HK-2 (cell line): ENCODE measurements around the gene LEPROT.

Source experiments
- DNase-seq: peaks from one replicate; pipeline ENCODE4 v3.0.0-alpha.2; 2018; ENCODE audit not compliant: unreplicated experiment

The LEPROT gene

DNA sequence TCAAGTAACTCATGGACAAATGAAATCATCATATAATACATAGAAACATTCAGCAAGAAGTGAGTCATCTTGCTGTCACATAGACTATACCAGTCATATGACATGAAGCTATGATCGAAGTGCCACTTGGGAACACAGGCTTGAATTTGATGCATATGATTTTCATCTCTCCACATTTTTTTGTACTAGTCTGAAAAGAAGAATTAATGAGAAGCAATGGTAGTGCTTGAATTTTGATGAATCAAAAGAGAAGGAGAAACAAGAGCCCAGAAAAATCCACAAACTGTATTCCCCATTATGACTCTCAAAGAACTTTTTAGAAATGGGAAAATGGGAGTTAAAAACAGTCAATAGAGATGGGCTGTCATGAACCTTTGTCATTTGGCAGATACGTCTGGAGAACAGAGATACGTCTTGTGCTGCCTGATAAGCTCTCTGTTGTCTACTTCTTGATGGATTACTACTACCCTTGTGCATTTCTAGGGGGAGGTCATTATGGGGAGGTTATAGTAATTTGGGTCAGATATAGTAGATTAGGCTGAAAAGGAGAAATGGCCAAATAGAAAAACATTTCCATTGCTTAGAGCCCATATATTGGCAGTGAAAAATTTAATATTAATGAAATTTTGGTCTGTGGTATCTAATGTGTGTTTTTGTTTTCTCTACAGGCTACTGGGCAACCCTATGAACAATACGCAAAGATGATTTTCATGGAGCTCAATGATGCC is 8.0 kb upstream of the LEPROT start:
- no peak for DNase-seq

DNA sequence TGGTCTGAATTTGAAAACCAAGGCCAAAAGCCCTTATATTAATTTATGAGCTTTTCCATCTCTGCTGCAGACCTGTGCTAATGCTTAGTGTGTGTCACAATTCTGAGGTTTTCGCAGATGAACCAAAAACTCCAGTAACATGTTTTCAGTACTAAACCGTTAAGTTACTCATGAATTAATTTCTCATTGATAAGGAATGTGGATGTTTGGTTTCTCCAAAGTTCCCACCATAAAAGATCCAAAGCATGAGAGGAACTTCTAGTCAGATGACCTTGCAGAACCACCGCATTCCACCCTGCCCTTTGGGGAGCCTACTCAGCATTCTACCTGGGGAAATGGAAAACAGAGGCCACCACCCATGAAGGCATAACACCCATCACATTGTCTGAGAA is 7.5 kb upstream of the LEPROT start:
- peak; percentile 70 for DNase-seq

DNA sequence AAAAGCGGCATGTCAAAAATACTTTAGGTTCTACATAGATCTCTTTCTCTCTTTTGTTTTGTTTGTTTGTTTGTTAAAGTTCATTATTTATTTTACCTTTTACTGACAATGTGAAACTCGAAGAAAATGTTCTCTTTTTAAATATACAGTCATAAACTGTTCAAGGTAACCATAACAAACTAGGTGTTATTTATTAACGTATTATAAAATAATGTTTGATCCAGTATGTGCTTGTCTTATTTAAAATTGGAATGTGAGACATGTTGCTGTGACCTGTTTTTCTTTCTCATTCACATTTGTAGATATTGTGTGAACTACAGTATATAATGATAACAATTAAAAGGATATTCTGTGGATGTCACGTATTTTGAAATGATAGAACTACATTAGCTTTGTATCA is 5.9 kb upstream of the LEPROT start:
- no peak for DNase-seq

DNA sequence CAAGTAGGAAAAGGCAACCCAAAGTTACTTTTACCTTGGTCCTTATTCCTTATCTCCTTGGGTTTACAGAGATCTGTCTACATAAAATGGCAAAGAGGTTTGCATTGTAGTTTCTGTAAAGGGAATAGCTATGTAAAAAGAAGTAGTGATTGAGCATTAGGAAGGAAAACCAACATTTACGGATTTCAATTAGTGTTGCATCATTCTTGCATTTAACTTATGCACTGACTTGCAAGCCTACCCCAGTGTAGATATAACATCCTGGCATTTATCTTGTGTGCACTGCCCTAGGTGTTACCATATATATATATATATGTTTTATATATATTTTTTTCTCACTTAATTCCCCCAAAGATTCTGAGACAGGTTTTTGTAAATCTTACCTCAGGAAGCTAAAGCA is 3.7 kb upstream of the LEPROT start:
- DNase-seq = no peak

DNA sequence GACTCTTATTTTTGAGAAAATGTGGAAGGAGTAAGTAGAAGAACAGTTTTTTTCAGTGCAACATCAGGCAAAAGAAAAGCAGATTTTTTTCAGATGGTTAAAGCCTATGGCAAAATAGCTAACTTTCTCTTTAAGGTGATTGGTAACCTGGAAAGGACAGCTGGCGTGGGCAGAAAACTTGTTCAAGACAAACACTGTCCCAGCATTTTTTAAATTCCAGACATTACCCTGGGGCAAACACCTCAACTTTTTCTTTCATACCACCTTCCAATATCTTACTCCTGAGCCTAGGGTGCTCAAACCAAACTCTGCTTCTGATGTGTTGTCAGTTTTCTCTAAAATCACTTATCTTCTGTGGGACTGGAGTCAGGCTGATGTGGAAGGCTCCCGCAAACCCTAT is 2.7 kb upstream of the LEPROT start:
- DNase-seq = no peak

DNA sequence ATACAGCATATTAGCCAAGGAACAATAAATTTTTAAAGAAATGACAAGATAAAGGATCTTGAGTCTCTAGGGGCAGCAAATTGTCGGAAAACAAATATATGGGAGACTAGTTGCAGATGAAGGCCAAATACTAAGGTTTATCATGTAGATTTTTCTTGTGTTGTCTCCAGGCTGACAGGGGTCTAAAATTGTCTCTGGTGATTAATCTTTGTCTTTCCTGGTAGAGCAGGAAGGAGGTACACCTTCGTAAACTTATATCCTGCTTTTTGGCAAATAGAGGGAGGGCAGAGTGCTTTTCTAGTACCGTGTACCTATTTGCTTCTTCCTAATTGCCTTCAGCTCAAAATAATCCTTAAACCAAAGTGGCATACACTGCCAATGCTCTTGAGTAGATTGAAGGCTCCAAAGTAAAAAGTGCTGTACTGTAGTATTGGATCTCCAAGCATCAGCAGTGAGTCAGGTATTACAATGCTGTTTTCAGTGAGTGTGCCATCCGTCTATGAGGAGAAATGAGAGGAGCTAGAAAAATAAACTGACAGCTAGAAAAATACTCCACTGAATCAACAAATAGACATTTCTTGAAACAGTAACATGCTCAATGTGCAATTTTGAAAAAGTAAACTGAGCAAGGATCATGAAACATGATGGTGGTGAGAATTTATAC is 1.8 kb upstream of the LEPROT start:
- DNase-seq = no peak

DNA sequence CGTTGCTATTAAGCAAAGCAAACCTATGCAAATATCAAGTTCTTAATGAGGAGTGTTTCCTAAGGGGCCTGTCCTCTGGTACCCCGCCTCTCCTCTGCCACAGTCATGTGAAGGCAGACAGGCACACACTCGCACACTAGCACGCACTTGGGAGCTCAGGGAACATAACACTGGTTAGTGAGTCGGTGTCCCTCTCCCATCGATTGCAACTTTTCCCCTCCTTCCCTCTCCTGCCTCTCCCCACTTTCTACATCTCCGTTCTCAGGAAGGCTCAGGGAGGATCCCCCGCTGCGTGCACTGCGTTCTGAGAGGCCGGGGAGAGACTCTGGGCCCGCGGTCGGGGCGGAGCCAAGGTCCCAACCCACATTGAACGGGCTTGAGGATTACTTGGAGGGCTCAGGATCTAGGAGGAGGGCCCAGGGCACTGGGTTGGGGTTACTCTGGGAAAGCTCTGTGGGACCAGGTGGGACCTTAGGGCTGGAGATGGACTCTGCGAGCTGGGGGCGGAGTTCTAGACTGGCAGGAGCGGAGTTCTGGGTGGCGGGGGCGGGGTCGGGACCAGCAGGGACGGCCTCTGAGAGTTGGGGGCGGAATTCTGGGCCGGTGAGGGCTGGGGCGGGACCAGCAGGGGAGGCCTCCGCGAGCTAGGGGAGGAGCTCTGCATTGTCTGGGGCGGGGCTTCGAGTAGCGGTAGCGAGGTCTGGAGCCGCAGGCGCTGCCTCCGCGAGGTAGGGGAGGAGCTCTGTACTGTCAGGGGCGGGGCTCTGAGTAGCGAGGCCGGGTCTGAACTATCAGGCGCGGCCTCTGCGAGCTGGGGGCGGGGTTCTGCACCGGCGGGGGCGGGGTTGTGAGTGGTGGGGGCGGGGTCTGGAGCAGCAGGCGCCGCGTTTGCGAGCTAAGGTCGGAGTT is 533 bp upstream of the LEPROT start:
- peak; percentile 100 for DNase-seq

DNA sequence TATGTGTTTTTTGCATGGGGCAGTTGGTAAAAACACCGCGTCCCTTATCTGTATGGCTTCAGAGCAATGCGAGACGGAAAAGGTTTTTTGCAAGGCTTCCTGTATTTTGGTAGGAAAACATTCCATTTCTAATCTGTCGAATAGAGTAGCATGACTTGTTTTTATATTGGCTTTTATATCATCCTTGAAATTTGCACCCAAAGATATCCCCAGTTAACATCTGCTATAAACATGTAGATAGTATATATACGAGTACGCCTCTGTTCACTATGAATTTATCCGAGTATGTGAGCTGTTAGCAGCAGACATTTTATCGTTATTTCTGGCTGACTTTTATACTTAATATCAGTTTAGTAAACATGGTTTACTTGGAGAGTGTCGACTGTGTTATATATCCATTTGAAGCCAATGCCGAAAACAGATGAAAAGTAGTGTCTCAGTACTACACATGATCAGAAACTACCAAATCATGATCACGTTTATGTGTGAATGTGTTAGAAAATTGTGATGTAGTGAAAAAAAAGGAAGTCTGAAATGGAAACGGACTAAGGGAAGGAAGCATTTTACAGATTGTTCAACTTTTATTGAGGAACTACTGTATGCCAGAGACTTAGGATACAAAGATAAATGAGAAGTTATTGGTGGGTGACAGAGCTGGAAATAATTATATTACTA is 1.0 kb downstream of the LEPROT start:
- no peak for DNase-seq

DNA sequence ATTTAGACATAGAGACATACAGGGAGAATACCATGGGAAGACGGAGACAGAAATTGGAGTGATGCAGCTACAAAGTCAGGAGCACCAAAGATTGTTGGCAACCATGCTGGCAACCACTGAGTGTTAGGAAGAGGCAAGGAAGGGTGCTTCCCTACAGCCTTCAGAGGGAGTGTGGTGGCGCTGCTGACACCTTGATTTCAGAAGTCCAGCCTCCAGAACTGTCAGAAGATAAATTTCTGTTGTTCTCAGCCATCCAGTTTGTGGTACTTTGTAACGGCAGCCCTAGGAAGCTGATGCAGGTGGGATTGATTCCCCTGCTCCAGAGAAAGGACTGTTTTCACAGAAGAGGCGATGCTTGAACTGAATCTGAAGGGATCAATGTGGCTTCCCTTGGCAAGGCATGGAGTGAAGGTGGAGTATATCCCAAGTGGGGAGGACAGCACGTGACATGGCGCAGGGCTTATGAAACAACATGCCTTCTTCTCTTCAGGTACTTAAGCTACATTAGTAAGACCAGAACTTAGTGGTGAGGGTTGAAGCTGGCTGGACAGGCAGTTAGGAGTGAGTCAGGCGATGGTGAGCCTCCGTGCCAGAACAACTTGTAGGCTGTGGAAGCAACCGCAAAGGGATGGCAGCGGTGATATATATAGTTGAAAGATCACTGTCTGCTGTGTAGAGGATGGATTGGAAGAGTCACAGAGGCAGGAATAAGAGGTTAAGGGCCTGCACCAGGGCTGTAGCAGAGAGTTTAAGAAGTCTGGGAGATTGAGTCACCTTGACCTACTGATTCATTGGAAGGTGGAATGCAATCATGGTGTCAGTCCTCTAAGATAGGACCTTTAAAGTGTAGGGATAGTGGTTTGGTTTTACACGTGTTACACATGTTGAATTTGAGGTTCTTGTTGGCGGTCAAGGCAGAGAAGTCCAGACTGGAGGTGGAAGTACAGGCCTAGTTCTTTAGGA is 2.1 kb downstream of the LEPROT start:
- DNase-seq = peak; percentile 73

DNA sequence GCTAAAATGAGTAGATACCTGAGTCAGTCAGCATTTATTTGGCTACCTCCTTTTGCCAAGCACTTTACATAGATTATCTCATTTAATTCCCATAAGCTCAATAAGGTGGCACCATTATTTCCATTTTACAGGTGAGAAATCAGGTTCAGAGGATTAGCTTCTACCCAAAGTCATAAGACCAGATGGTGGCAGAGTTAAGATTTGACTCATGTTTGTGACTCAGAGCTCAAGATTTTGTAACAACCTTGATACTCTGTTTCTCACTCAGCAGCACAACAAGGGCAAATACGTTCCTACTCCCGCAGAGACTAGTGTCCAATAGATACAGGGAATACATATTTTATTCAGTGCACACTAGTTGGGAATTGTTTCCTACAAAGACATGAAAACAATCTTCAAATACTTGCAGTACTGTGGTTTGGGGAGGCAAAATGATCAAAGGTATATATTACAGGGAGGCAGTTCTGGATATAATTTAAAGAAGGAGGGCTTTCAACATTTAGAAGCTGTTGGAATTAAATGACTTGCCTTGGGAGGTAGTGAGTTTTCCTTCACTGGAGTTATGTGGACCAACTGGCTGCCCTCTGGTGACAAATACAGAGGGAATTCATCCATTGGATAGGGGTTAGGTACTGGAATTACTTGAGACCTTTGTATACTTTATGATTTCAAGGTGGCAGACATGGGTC is 3.6 kb downstream of the LEPROT start:
- DNase-seq = no peak

DNA sequence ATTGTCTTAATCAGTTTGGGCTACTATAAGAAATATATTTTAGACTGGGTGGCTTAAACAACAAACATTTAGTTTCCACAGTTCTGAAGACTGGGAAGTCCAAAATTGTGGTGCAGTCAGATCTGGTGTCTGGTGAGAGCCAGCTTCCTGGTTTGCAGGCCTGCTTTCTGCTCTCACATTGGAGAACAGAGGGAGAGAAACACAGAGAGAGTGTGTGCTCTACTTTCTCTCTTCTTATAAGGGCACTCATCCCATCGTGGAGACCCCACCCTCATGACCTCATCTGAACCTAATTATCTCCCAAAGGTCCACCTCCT is 4.1 kb downstream of the LEPROT start:
- DNase-seq = no peak

DNA sequence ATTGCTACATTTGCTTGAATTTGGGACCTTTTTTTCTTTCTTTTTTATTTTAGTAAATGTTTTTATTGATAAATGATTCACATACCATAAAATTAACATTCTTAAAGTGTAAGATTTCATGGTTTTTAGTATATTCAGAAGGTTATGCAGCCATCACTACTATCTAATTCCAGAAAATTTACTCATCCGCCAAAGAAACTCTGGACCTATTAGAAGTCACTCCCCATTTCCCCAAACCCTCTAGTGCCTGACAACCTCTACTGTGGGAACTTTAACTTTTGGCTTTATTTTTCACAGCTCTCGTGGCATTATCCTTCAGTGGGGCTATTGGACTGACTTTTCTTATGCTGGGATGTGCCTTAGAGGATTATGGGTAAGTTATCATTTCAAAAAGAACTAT is 4.5 kb downstream of the LEPROT start:
- DNase-seq = no peak

DNA sequence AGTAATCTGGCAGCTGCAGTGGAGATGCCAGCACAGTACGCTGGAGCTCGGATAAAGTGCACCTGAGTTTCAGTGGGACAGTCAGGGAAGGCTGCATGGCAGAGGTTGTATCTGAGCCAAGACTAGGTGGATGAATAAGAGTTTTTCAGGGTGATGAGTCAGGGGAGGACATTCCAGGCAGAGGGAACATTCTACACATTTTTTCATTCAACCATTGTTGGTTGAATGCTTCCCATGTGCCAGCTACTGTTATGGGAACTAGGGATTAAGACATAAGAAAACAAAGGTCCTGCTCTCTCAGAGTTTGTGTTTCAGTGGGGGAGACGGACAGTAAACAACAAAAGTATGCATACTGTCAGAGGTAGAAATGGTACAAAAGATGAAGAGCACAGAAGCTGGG is 5.2 kb downstream of the LEPROT start:
- peak; percentile 67 for DNase-seq

DNA sequence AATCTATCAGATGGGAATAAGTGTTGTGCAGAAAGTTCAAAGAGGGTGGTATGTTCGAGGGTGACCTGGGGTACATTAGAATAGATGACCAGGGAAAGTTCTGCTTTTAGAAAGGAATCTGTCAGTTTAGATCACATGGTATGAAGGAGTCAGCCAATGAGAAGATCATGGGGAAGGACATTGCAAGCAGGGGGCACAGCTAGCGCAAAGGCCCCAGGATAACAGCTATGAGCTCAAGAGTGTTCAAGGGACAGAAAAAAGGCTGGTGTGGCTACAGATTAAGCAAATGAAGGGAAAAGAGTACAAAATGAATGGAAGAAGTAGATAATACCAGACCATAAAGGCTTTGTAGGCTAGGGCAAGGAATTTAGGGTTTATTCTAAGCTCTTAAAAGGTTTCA is 8.6 kb downstream of the LEPROT start:
- DNase-seq = no peak

DNA sequence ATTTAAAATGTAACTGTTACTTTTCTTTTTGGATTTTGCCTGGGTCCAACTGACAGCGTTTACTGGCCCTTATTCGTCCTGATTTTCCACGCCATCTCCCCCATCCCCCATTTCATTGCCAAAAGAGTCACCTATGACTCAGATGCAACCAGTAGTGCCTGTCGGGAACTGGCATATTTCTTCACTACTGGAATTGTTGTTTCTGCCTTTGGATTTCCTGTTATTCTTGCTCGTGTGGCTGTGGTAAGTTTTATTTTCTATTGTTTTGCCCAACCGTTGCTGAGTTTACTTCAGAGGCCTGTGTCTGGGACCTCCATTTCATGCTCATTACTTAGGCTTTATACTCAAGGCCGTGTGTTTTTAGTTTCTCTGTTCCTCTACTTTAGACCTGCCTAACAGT is 9.3 kb downstream of the LEPROT start:
- peak; percentile 51 for DNase-seq

DNA sequence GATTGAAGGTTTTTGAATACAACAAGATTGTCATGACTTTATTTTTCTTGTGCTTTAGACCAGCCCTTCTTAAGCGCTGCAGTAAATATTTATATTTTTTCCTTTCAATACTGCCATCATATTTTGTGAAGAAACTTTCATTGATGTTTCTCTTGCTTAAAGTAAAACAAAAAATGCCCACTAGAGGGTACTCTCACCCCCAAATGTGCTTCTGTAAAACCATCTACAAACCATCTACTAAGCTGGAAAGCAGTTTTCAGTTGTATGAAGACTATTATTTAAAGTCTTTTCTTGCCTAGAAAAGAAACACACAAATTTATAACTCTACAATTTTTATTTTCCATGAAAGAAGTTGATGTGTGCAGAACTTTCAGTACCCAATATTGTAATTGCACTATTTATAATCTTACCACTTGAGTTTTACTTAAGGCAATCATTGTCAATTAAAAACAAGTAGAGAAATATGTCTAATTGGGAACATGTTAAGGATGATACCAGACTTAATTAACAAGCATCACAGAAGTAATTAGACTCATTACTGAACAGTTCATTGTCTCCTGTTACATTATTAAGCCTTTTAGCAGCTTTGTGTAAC is 10.7 kb downstream of the LEPROT start:
- no peak for DNase-seq

DNA sequence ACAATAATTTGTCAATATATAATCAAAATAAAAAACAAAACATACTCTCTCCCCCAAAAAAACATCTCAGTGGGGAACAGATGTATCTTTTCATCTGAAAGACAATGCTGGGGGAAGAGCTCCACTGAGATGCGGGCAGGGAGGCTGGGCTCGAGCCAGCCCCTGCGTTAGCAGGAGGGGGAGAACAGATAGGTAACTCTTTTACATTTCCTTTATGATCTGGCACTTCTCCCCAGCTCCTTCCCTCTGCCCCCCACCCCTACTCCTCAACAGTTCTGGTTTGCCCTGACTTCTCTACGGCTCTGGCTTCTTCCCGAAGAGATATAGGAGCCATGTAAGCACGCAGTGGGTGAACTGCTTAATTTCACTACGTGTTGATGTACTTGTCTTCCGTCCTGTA is 12.4 kb downstream of the LEPROT start:
- DNase-seq = no peak

DNA sequence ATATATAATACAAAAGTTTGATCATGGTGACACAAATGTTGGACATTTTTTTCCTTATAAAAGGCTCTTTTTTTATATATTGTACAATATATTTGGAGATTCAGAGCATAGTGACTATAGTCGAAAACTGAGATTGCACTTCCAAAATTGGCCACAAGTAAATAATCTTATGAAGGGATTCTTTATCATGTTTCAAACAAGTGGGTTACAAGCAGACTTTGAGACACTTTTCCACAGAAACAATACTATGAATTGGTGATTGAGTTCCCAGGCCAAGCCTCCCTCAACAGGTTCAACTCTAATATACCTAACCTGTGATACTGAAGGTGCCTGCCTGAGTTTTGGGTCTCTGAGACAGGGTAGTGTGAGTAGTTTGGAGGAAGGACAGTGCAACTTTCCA is 13.8 kb downstream of the LEPROT start:
- no peak for DNase-seq

DNA sequence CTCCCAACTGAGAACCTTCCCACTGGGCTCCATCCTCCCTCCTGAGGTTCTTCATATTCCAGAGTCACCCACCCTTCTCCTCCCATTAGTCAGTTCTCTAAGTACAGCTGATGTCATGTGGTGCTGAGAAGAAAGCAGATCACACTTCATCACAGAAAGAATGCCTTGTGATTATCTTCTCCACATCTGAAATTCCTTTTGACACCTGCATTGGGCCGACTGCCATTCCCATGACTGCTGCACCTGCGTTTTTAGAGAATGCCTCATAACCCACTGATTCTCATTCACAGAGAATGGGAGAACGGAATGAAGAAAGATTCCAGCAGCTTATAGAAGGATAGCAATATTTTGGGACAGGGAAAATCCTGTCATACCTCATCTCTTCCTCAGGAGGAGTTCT is 14.3 kb downstream of the LEPROT start:
- no peak for DNase-seq

DNA sequence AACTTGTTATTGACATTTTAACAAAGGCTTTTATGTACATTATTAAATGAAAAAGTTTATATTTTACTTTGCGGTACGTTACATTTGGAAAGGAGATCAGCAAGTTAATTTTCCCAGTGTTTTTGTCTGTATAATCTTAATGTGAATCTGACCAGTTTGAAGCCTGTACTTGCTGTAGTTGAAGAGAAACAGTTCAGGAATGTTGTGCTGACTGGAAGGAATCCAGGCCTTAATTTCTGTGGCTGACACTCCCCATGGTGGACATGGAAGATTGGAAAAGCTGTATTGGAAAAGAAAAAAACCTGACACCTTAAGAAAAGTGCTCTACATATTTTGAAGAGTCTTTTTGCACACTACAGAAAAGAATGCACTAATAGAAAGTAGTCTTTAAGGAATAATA is 15.5 kb downstream of the LEPROT start:
- no peak for DNase-seq
